Measurements from ENCODE around the gene CBARP.

CBARP gene

DNA sequence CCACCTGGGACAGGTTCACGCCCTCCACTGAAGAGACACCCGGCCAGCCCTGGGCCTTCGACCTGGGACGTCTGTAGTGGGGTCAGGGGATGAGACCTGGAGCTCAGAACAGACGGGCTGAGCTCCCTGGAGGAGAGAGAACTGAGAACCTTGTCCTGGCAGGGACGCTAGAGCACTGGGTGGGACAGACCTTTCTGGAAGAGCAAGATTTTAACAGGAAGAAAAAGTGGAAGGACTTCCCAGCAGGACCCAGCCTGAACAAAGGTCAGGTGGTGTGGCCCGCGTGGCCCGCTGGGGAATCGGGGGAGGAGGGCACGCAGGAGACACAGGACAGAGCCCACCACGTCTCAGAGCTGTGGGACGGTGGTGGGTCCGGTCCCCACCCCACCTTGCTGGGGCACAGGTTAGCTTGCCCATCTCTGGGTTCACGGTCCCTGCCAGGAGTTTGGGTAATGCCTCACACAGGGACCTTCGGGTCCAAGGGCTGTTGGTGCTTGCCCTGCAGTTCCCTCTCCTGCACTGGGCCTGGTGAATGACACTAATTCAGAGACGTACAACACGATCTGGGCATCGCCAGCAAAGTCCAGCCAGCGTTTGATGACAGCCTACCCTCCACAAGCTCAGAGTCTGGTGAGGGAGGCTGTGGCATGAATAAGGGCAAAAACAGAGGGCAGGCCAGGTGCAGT, 46.6 kb upstream of the CBARP start:
- no peak overlapping the region for H3K4me3 ChIP-seq (ENCODE audit: low read depth, low read length)
- DNase-seq = no peak
- H3K36me3 ChIP-seq (replicated peaks) = peaks cover under 1% of the 10 kb centered on the region
- peaks cover 50% of the 10 kb centered on the region for H3K27me3 ChIP-seq (replicated peaks)
- no peak overlapping the region for H3K27ac ChIP-seq
- in situ Hi-C loops (cut with HindIII; ENCODE audit: low pct_ligation_motif_present, low sequenced_read_pairs) = loop anchor here (5.0 to 10.0 kb wide), 3 partner anchors 90 to 188 kb away; no protein-coding TSS in a partner anchor
- TF ChIP-seq, protein P1, sequence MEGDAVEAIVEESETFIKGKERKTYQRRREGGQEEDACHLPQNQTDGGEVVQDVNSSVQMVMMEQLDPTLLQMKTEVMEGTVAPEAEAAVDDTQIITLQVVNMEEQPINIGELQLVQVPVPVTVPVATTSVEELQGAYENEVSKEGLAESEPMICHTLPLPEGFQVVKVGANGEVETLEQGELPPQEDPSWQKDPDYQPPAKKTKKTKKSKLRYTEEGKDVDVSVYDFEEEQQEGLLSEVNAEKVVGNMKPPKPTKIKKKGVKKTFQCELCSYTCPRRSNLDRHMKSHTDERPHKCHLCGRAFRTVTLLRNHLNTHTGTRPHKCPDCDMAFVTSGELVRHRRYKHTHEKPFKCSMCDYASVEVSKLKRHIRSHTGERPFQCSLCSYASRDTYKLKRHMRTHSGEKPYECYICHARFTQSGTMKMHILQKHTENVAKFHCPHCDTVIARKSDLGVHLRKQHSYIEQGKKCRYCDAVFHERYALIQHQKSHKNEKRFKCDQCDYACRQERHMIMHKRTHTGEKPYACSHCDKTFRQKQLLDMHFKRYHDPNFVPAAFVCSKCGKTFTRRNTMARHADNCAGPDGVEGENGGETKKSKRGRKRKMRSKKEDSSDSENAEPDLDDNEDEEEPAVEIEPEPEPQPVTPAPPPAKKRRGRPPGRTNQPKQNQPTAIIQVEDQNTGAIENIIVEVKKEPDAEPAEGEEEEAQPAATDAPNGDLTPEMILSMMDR (IDR thresholded peaks at IDR 0.05; ENCODE audit: low read depth, low read length, missing control alignments) = no peak

DNA sequence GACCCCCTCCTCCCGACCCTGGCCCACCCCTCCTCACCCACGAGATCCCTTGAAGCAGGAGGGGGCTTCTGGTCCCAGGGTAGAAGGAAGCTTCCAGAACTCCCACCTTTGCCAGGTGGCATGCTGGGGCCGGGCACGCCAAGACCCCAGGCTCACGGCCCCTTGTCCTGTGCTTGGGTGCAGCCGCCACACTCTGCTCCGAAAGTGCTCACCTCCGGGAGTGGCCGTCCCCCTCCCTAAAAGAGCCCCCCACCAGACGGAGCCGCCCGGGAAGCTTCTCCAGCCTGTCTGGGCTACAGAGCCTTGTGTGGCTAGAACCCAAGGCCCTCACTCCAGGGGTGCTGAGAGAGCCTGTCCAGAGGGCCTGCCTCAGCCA, 46.1 kb upstream of the CBARP start:
- TF ChIP-seq, protein P1 (IDR thresholded peaks at IDR 0.05; ENCODE audit: low read depth, low read length, missing control alignments) = no peak
- Histone ChIP-seq H3K4me3 (ENCODE audit: low read depth, low read length) (no peak overlapping the region), H3K27me3 (replicated peaks) (peaks cover 45% of the 10 kb centered on the region), H3K36me3 (replicated peaks) (peaks cover 6% of the 10 kb centered on the region), H3K27ac (no peak overlapping the region)
- no peak for DNase-seq
- in situ Hi-C loops (cut with HindIII; ENCODE audit: low pct_ligation_motif_present, low sequenced_read_pairs) = loop anchor here (5.0 to 10.0 kb wide), 3 partner anchors 91 to 188 kb away; no protein-coding TSS in a partner anchor

DNA sequence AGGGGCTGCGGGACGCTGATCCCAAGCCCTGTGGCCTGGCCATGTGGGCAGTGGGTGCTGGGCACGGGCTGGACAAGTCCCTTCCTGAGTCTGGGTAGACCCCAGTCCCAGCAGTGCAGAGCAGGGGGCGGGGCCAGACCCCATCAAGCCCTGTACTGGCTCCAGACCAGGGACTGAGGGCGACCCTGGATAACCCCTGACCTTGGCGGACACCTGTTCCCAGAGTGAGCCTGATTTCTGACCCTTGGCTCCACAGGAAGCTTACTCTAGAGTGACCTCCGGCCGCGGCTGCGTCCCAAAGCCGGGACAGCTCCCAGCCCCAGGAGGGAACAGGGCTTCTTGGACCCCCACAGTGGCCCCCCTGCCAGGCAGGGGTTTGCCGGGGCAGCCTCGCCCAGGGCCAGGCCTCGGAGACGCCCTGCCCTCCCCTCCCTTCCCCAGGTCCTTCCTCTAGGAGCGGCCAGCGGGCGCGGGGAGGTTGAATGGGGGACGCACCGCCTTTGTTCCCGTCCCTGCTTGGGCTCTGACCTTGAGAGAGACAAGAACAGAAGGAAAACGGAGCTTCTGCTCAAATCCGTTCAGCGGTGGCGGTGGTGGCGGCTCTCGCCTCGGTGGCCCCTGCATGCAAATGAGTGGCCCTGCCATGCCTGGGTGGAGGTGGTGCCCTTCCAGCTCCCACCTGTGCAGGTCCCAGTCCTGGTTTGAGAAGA, 45.6 kb upstream of the CBARP start:
- Histone ChIP-seq H3K27ac (no peak overlapping the region), H3K4me3 (ENCODE audit: low read depth, low read length) (no peak overlapping the region), H3K27me3 (replicated peaks) (peaks cover 43% of the 10 kb centered on the region), H3K36me3 (replicated peaks) (peaks cover 6% of the 10 kb centered on the region)
- in situ Hi-C loops (cut with HindIII; ENCODE audit: low pct_ligation_motif_present, low sequenced_read_pairs) = loop anchor here (5.0 to 10.0 kb wide), 3 partner anchors 91 to 189 kb away; no protein-coding TSS in a partner anchor
- no peak for DNase-seq
- TF ChIP-seq, protein P1 (IDR thresholded peaks at IDR 0.05; ENCODE audit: low read depth, low read length, missing control alignments) = no peak

DNA sequence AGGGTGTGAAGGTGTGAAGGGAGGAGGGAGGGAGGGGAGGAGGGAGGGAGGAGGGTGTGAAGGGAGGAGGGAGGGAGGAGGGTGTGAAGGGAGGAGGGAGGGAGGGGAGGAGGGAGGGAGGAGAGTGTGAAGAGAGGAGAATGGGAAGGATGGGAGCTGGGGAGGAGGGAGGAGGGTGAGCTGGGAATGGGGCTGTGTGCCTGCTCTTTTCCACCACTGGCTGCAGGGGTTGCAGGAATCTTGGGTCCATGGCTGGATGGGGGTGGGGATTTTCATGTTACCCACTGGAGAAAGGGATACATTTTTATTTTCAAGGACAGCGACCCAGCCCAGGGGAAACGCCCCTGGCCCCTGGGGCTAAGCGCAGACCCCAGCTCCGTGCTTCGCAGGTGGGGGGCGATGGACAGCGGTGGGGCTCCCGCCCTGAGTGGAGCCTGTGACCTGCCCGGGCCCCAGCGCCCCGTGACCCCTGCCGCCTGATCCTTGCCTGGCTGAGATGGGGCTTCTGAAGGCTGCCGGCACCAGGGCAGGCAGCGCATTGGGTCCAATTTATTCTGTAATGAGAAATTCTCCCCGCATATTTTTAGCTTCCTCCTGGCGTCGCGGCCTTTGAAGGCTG, 44.9 kb upstream of the CBARP start:
- in situ Hi-C loops (cut with HindIII; ENCODE audit: low pct_ligation_motif_present, low sequenced_read_pairs) = loop anchor here (5.0 to 10.0 kb wide), 3 partner anchors 92 to 190 kb away; no protein-coding TSS in a partner anchor

DNA sequence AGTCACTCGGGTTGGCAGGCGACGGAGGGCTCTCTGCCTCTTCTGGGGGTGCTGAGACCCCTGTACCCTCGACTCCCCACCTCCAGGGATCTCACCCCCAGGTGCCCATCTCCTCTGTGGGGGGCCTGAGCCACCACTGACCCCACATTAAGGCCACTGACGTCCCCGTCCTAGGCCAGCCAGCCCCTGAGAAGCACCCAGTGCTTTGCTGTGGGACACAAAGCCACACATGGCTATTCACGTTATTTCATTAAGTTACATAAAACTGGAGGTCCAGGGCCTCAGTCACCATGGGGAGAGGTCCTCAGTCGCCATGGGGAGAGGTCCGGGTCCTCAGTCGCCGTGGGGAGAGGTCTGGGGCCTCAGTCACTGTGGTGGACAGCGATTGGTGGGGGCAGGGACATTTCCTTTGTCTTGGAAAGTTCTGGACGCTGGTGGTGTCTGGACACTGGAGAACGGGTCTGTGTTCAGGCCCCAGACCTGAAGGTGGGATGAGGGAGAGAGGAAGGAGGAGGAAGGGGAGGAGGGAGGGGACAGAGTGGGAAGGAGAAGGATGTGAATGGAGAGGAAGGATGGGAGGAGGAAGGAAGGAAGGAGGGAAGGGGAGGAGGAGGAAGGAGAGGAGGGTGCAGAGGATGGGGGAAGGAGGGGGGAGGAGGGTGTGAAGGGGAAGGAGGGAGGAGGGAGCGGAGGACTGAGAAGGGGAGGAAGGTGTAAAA, 43.9 kb upstream of the CBARP start:
- Histone ChIP-seq H3K27me3 (replicated peaks) (peaks cover 26% of the 10 kb centered on the region), H3K4me3 (ENCODE audit: low read depth, low read length) (no peak overlapping the region), H3K36me3 (replicated peaks) (peaks cover 6% of the 10 kb centered on the region), H3K27ac (no peak overlapping the region)
- in situ Hi-C loops (cut with HindIII; ENCODE audit: low pct_ligation_motif_present, low sequenced_read_pairs) = loop anchor here (5.0 to 10.0 kb wide), 3 partner anchors 93 to 191 kb away; no protein-coding TSS in a partner anchor
- TF ChIP-seq, protein P1 (IDR thresholded peaks at IDR 0.05; ENCODE audit: low read depth, low read length, missing control alignments) = no peak
- no peak for DNase-seq

More for the DNA sequence above, 44.9 kb upstream of the CBARP start:
- TF ChIP-seq, protein P1 (IDR thresholded peaks at IDR 0.05; ENCODE audit: low read depth, low read length, missing control alignments) = no peak
- Histone ChIP-seq H3K27me3 (replicated peaks) (peaks cover 36% of the 10 kb centered on the region), H3K27ac (no peak overlapping the region), H3K4me3 (ENCODE audit: low read depth, low read length) (no peak overlapping the region), H3K36me3 (replicated peaks) (peaks cover 6% of the 10 kb centered on the region)
- no peak for DNase-seq
